Liver (tissue), 9 donors: Measurements from ENCODE around the gene UBE3B. TPM values are rescaled to one million over a fixed set of nuclear protein-coding genes. Genes with fewer than 3 reads are reported as not detected.

ENCODE experiments used
- DNase-seq: peaks from one replicate; pipeline ENCODE4 v3.0.0-alpha.2; 2017; ENCODE audit warnings: low spot score
- H3K27ac ChIP-seq, 2 donors: one replicate each; pipeline ENCODE4 v1.7.0; 2013; ENCODE audit warnings: inconsistent platforms in 2 of 2, low read length in 2 of 2, control low read depth in 1 of 2, low read depth in 1 of 2, mild to moderate bottlenecking in 1 of 2
- H3K27me3 ChIP-seq, 4 donors: one replicate each; pipeline versions ENCODE4 v1.6.1 to v1.7.0; 2013; ENCODE audit warnings: low read length in 3 of 4, inconsistent platforms in 1 of 4, mild to moderate bottlenecking in 1 of 4, moderate library complexity in 1 of 4; ENCODE audit not compliant: control insufficient read depth in 4 of 4, insufficient read depth in 4 of 4
- H3K36me3 ChIP-seq, 4 donors: one replicate each; pipeline versions ENCODE4 v1.6.1 to v1.7.0; 2013; ENCODE audit warnings: low read length in 3 of 4, mild to moderate bottlenecking in 3 of 4, low read depth in 1 of 4, moderate library complexity in 1 of 4; ENCODE audit not compliant: control insufficient read depth in 4 of 4, insufficient read depth in 3 of 4
- H3K4me1 ChIP-seq, 4 donors: one replicate each; pipeline versions ENCODE4 v1.6.1 to v1.7.0; 2013; ENCODE audit warnings: low read length in 3 of 4, mild to moderate bottlenecking in 3 of 4, moderate library complexity in 1 of 4; ENCODE audit not compliant: control insufficient read depth in 4 of 4, insufficient read depth in 4 of 4
- H3K4me3 ChIP-seq, 3 donors: one replicate each; pipeline versions ENCODE4 v1.6.1 to v1.7.0; 2013; ENCODE audit warnings: low read length in 3 of 3, control low read depth in 1 of 3, low read depth in 1 of 3, mild to moderate bottlenecking in 1 of 3
- H3K9ac ChIP-seq, 2 donors: one replicate each; pipeline ENCODE4 v1.7.0; 2013; ENCODE audit warnings: low read length in 2 of 2, mild to moderate bottlenecking in 2 of 2, moderate library complexity in 2 of 2, control low read depth in 1 of 2, low read depth in 1 of 2
- H3K9me3 ChIP-seq, 4 donors: one replicate each; pipeline versions ENCODE4 v1.6.1 to v1.7.0; 2013; ENCODE audit warnings: low read length in 3 of 4; ENCODE audit not compliant: control insufficient read depth in 4 of 4
- CTCF ChIP-seq: fragments of 150-350 bp; IDR thresholded peaks from 2 replicates; pipeline ENCODE4 v1.5.1; 2017; ENCODE audit warnings: improper control_type of control experiment, low read depth, low read length; ENCODE audit not compliant: missing input control
- EGR1 ChIP-seq, 2 donors: IDR thresholded peaks; 2 replicates each; pipeline ENCODE4 v1.6.1; 2016 to 2018; ENCODE audit warnings: antibody characterized with exemption in 2 of 2, low read depth in 2 of 2
- FOXA1 ChIP-seq: IDR thresholded peaks from 2 replicates; pipeline ENCODE4 v1.6.1; 2016; ENCODE audit warnings: antibody characterized with exemption
- FOXA2 ChIP-seq: IDR thresholded peaks from 2 replicates; pipeline ENCODE4 v1.6.1; 2016; ENCODE audit warnings: antibody characterized with exemption
- HNF4A ChIP-seq, 2 donors: conservative IDR thresholded peaks; 2 replicates each; pipeline ENCODE4 v1.6.1; 2016; ENCODE audit warnings: antibody characterized with exemption in 2 of 2, mild to moderate bottlenecking in 2 of 2
- HNF4G ChIP-seq: IDR thresholded peaks from 2 replicates; pipeline ENCODE4 v1.6.1; 2016; ENCODE audit warnings: antibody characterized with exemption
- NR2F2 ChIP-seq: IDR thresholded peaks from 2 replicates; pipeline ENCODE4 v1.6.1; 2016; ENCODE audit warnings: antibody characterized with exemption
- RAD21 ChIP-seq, 2 donors: IDR thresholded peaks; 2 replicates each; pipeline ENCODE4 v1.6.1; 2016; ENCODE audit warnings: antibody characterized with exemption in 2 of 2, mild to moderate bottlenecking in 2 of 2
- SP1 ChIP-seq: IDR thresholded peaks from 2 replicates; pipeline ENCODE4 v1.6.1; 2018; ENCODE audit warnings: antibody characterized with exemption, mild to moderate bottlenecking
- TAF1 ChIP-seq: conservative IDR thresholded peaks from 2 replicates; pipeline ENCODE4 v1.6.1; 2016; ENCODE audit warnings: antibody characterized with exemption, mild to moderate bottlenecking
- WGBS: extraction: QIAGEN DNeasy Blood & Tissue Kit; methylation state at CpG from one replicate; pipeline ENCODE4 v1.1.7; 2013; 5-methylcytosine and 5-hydroxymethylcytosine counted together
- polyA plus RNA-seq, 2 donors: library from polyadenylated mRNA; stranded (reverse) in 1 of 2; unstranded in 1 of 2; fragments of 200-250 nt in 1 of 2; fragments of >200 nt in 1 of 2; fragmentation: Nextera tagmentation in 1 of 2; extraction: Ambion mirVana in 1 of 2; gene quantifications; one replicate each; pipeline versions ENCODE4 v1.2.1 to v1.2.3, GENCODE V29; 2013 to 2015
- total RNA-seq, 2 donors: library from RNA; depleted of rRNA; stranded (reverse); fragments of >200 nt; gene quantifications; one replicate each; pipeline ENCODE4 v1.2.3, GENCODE V29; 2014
- TF ChIP-seq, protein P1 (sequence below): IDR thresholded peaks from 2 replicates; pipeline ENCODE4 v1.6.1; 2016; ENCODE audit warnings: antibody characterized with exemption, mild to moderate bottlenecking
- TF ChIP-seq, protein P2 (sequence below): IDR thresholded peaks from 2 replicates; pipeline ENCODE4 v1.6.1; 2016; ENCODE audit warnings: antibody characterized with exemption
- donor health status: healthy.
- donor health status: healthy.
- donor health status: healthy.
- donor health status: healthy.
- donor health status: healthy.

Gene UBE3B
- total and polyA plus RNA-seq, 4 donors: 9.3 to 43.4 (median 24.1) TPM

- Histone ChIP-seq H3K36me3 (peaks cover 4 to 22% (median 10%) of the 10 kb centered on the region in 4 donors), H3K9ac (no peak overlapping the region), H3K4me3 (no peak overlapping the region), H3K4me1 (peaks cover 0 to 9% (median 4%) of the 10 kb centered on the region in 4 donors), H3K27ac (peak overlapping the region in 1 of 2 donors; percentile 2), H3K27me3 (no peaks in the 10 kb centered on the region), H3K9me3 (no peaks in the 10 kb centered on the region)
- no peak for DNase-seq
- TF ChIP-seq RAD21 (IDR thresholded peaks at IDR 0.05): no peak
- peak; percentile 11 for TF ChIP-seq HNF4G
- no peak for TF ChIP-seq CTCF
- peak in 1 of 2 donors; percentile 53 for TF ChIP-seq HNF4A (conservative IDR thresholded peaks at IDR 0.05)
- peak; percentile 59 for TF ChIP-seq SP1
- no peak for TF ChIP-seq FOXA2
- TF ChIP-seq, protein P1, sequence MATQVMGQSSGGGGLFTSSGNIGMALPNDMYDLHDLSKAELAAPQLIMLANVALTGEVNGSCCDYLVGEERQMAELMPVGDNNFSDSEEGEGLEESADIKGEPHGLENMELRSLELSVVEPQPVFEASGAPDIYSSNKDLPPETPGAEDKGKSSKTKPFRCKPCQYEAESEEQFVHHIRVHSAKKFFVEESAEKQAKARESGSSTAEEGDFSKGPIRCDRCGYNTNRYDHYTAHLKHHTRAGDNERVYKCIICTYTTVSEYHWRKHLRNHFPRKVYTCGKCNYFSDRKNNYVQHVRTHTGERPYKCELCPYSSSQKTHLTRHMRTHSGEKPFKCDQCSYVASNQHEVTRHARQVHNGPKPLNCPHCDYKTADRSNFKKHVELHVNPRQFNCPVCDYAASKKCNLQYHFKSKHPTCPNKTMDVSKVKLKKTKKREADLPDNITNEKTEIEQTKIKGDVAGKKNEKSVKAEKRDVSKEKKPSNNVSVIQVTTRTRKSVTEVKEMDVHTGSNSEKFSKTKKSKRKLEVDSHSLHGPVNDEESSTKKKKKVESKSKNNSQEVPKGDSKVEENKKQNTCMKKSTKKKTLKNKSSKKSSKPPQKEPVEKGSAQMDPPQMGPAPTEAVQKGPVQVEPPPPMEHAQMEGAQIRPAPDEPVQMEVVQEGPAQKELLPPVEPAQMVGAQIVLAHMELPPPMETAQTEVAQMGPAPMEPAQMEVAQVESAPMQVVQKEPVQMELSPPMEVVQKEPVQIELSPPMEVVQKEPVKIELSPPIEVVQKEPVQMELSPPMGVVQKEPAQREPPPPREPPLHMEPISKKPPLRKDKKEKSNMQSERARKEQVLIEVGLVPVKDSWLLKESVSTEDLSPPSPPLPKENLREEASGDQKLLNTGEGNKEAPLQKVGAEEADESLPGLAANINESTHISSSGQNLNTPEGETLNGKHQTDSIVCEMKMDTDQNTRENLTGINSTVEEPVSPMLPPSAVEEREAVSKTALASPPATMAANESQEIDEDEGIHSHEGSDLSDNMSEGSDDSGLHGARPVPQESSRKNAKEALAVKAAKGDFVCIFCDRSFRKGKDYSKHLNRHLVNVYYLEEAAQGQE: no peak
- 69% methylated on average over 5 of the region's 5 CpGs for WGBS
Measured at GRCh38 chr12:109448272-109448671, 29.2 kb upstream of the UBE3B start.

DNA sequence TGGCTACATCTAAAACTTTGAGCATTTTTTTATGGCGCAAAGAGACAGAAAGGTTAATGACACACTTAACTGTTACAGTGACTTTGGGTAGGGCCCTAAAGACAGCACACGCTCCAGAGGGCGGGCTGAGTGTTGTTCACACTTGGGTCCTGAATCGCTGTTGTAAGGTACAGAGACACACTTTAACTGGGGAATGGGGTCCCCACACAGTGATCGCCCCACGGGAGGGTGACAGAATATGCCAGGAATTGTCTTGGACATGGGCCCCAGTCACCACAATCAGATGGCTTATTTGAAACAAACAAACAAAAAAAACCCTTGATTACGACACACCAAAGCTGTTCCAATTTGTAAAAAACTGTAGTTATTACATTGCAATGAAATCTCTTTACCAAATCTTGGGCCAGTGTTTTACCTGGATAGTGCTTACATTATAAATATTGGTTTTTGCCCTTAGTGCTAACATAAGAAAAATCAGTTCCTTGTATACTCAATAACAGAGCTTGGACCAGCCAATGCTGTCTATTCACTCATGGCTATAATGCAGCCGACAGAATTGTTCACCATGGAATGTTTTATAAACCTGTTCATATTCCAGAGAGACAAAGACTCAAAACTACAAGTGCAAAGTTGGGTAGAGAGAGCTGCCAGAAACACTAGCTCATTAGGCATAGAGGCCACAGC is 28.6 kb upstream of the UBE3B start:
- Histone ChIP-seq H3K9me3 (no peaks in the 10 kb centered on the region), H3K36me3 (peaks cover 4 to 27% (median 13%) of the 10 kb centered on the region in 4 donors), H3K4me3 (no peak overlapping the region), H3K27ac (peak overlapping the region in 1 of 2 donors; percentile 2), H3K9ac (no peak overlapping the region), H3K4me1 (peaks cover 0 to 9% (median 4%) of the 10 kb centered on the region in 4 donors), H3K27me3 (no peaks in the 10 kb centered on the region)
- 72% methylated on average over 8 of the region's 8 CpGs for WGBS
- DNase-seq: no peak
- TF ChIP-seq EGR1 (IDR thresholded peaks at IDR 0.05; ENCODE audit: low read depth in 2 of 2) (no peak), NR2F2 (no peak), HNF4A (conservative IDR thresholded peaks at IDR 0.05) (peak in 1 of 2 donors; percentile 16), FOXA1 (no peak), TAF1 (no peak), HNF4G (peak; percentile 23), SP1 (peak; percentile 51), RAD21 (IDR thresholded peaks at IDR 0.05) (no peak)
- TF ChIP-seq, protein P2, sequence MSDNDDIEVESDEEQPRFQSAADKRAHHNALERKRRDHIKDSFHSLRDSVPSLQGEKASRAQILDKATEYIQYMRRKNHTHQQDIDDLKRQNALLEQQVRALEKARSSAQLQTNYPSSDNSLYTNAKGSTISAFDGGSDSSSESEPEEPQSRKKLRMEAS: no peak
